SK-N-MC (cell line): ENCODE measurements around the gene ZFTA.
A peak's percentile ranks its signal among the peaks of the same experiment; 100 is the strongest.
"Not testable (repeated sequence)": the region's sequence is repeated elsewhere in the genome, so short reads cannot be mapped to it uniquely, and the experiment has no call there.

ENCODE experiments used
- DNase-seq: peaks from one replicate; pipeline ENCODE4 v3.0.0-alpha.2; 2011; ENCODE audit warnings: low read depth, low spot score
- H3K27ac ChIP-seq: fragments of 200-600 bp; sonication (generic); 2 replicates; pipeline ENCODE4 v1.5.1; 2016; ENCODE audit warnings: mixed run types
- H3K36me3 ChIP-seq: fragments of 200-600 bp; sonication (generic); 2 replicates; pipeline ENCODE4 v1.6.1; 2017; ENCODE audit warnings: antibody characterized with exemption, low read length, mixed read lengths; ENCODE audit not compliant: insufficient read depth
- H3K4me3 ChIP-seq: fragments of 200-600 bp; sonication (generic); 2 replicates; pipeline ENCODE4 v1.5.1; 2016
- H3K9ac ChIP-seq: fragments of 200-600 bp; sonication (generic); 2 replicates; pipeline ENCODE4 v1.8.0; 2017; ENCODE audit warnings: mixed run types, mixed read lengths; ENCODE audit not compliant: insufficient read length
- H3K9me3 ChIP-seq: fragments of 200-600 bp; sonication (generic); 2 replicates; pipeline ENCODE4 v1.6.1; 2017; ENCODE audit warnings: low read depth, mild to moderate bottlenecking, antibody characterized with exemption, low read length, moderate library complexity, mixed read lengths
- EZH2 ChIP-seq: fragments of 200-600 bp; sonication (generic); IDR thresholded peaks from one replicate; pipeline ENCODE4 v1.6.1; 2017; ENCODE audit warnings: antibody characterized with exemption
- FOXP2 ChIP-seq: optimal IDR thresholded peaks from 2 replicates; pipeline ENCODE3; 2011; ENCODE audit warnings: mild to moderate bottlenecking, moderate library complexity; ENCODE audit not compliant: insufficient read depth; ENCODE audit errors: extremely low read length, control extremely low read depth
- POLR2AphosphoS5 ChIP-seq: IDR thresholded peaks from 2 replicates; pipeline ENCODE4 v1.6.1; 2012; ENCODE audit warnings: mild to moderate bottlenecking, low read depth, low read length, borderline replicate concordance

Gene ZFTA

GRCh38 chr11:63783925-63784592 lies 15.5 kb upstream of the ZFTA start:
- TF ChIP-seq FOXP2 (no peak), POLR2AphosphoS5 (no peak), EZH2 (no peak)
- H3K9me3 ChIP-seq, result no peaks in the 10 kb centered on the region
- no peak overlapping the region for H3K4me3 ChIP-seq
- H3K27ac ChIP-seq, result peak overlapping the region; percentile 3; the same call in 1 of the 2 replicates
- no peaks in the 10 kb centered on the region for H3K36me3 ChIP-seq
- DNase-seq, result no peak
- no peak overlapping the region for H3K9ac ChIP-seq

GRCh38 chr11:63782749-63783148 lies 14.2 kb upstream of the ZFTA start:
- Histone ChIP-seq H3K4me3 (no peak overlapping the region), H3K9ac (no peak overlapping the region), H3K9me3 (no peaks in the 10 kb centered on the region), H3K27ac (no peak overlapping the region), H3K36me3 (no peaks in the 10 kb centered on the region)
- TF ChIP-seq POLR2AphosphoS5 (no peak), EZH2 (no peak), FOXP2 (no peak)
- DNase-seq, result no peak

GRCh38 chr11:63779039-63779438 lies 10.5 kb upstream of the ZFTA start:
- Histone ChIP-seq H3K9me3 (no peaks in the 10 kb centered on the region), H3K9ac (no peak overlapping the region), H3K4me3 (0 out of 2 replicates have a peak overlapping the region, but pooled peaks have one; percentile 8), H3K36me3 (no peaks in the 10 kb centered on the region), H3K27ac (no peak overlapping the region)
- TF ChIP-seq POLR2AphosphoS5 (no peak), EZH2 (no peak), FOXP2 (no peak)
- DNase-seq, result peak; percentile 73

GRCh38 chr11:63775191-63775590 lies 6.6 kb upstream of the ZFTA start:
- TF ChIP-seq EZH2, result no peak
- TF ChIP-seq POLR2AphosphoS5, result no peak
- H3K36me3 ChIP-seq, result no peaks in the 10 kb centered on the region
- H3K27ac ChIP-seq, result no peak overlapping the region
- no peak overlapping the region for H3K9ac ChIP-seq
- H3K9me3 ChIP-seq, result no peaks in the 10 kb centered on the region
- H3K4me3 ChIP-seq, result no peak overlapping the region
- no peak for DNase-seq

GRCh38 chr11:63771741-63772318 lies 3.3 kb upstream of the ZFTA start:
- not testable (repeated sequence) for DNase-seq, H3K27ac ChIP-seq, H3K4me3 ChIP-seq, H3K9ac ChIP-seq, H3K9me3 ChIP-seq, H3K36me3 ChIP-seq

GRCh38 chr11:63770763-63771162 lies 2.2 kb upstream of the ZFTA start:
- Histone ChIP-seq H3K36me3 (peaks cover 3% of the 10 kb centered on the region; the same call in 1 of the 2 replicates), H3K9ac (no peak overlapping the region), H3K9me3 (no peaks in the 10 kb centered on the region), H3K4me3 (no peak overlapping the region), H3K27ac (no peak overlapping the region)
- TF ChIP-seq EZH2, result no peak
- no peak for TF ChIP-seq FOXP2
- no peak for TF ChIP-seq POLR2AphosphoS5
- no peak for DNase-seq

GRCh38 chr11:63769714-63770455 lies 1.3 kb upstream of the ZFTA start:
- H3K27ac ChIP-seq, result no peak overlapping the region
- no peak for DNase-seq

GRCh38 chr11:63769042-63769713 lies 603 bp upstream of the ZFTA start:
- Histone ChIP-seq H3K9ac (peak overlapping the region; percentile 53), H3K9me3 (no peaks in the 10 kb centered on the region), H3K27ac (peak overlapping the region; percentile 31; the same call in 1 of the 2 replicates), H3K36me3 (peaks cover 7% of the 10 kb centered on the region; the same call in 1 of the 2 replicates), H3K4me3 (peak overlapping the region; percentile 84)
- DNase-seq, result no peak
- TF ChIP-seq POLR2AphosphoS5, result no peak
- TF ChIP-seq EZH2, result no peak
- TF ChIP-seq FOXP2, result no peak

More at GRCh38 chr11:63769714-63770455, 1.3 kb upstream of the ZFTA start:
- H3K36me3 ChIP-seq, result peaks cover 7% of the 10 kb centered on the region; the same call in 1 of the 2 replicates
- H3K9me3 ChIP-seq, result no peaks in the 10 kb centered on the region
- H3K9ac ChIP-seq, result peak overlapping the region; percentile 53
- H3K4me3 ChIP-seq, result peak overlapping the region; percentile 84
- TF ChIP-seq POLR2AphosphoS5 (no peak), FOXP2 (no peak), EZH2 (no peak)
